Measurements from ENCODE around the gene SPATA31D4. TPM values are rescaled to one million over a fixed set of nuclear protein-coding genes. Genes with fewer than 3 reads are reported as not detected.

The SPATA31D4 gene
- total RNA-seq: not detected in 2 replicates

DNA sequence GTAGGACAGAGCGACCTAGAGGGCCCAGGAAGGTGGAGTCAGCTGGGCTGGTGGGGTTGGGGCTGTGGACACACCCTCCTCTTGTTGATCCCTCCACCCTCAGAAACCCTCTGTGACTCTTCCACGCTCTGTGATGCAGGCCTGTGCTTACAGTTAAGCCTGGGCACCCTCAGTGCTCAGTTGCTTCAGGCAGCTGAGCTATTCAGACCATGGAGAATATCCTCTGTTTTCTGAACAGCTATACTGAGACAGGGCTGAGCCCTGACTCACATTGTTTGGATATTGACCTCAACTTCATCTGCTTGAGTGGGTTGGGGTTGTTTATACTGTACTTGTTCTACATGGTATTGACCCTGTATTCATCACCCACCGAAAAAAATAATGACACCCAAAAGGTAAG, at the start of gene SPATA31D4:
SPATA31D4 (plus strand) TSS at position 124 of the 400 bp plus-strand sequence; CDS start at position 210, 86 bp downstream.

DNA sequence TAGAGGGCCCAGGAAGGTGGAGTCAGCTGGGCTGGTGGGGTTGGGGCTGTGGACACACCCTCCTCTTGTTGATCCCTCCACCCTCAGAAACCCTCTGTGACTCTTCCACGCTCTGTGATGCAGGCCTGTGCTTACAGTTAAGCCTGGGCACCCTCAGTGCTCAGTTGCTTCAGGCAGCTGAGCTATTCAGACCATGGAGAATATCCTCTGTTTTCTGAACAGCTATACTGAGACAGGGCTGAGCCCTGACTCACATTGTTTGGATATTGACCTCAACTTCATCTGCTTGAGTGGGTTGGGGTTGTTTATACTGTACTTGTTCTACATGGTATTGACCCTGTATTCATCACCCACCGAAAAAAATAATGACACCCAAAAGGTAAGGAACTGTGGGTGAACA, 15.2 kb downstream of the SPATA31D4 start, which contains the start of gene SPATA31D3:
SPATA31D3 (plus strand) TSS at position 108 of the 400 bp plus-strand sequence; CDS start at position 194, 86 bp downstream.

Other genes starting within 250 kb of the SPATA31D4 start
- 59.9 and 79.0 TPM in 2 replicates for gene TLE1, start 238.9 kb upstream of the SPATA31D4 start, total RNA-seq
- gene SPATA31D3, start 15.1 kb downstream of the SPATA31D4 start, total RNA-seq: under 0.01 TPM in 1 of 2 replicates, not detected in the other
- not detected in 2 replicates for gene SPATA31D1, start 60.3 kb downstream of the SPATA31D4 start, total RNA-seq